Retinal pigment epithelial cell (primary cell): ENCODE results near the gene ERC2.

ENCODE experiments used
- DNase-seq: peaks from one replicate; pipeline ENCODE4 v3.0.0-alpha.2; 2010; ENCODE audit warnings: low read depth
- H3K4me3 ChIP-seq: 2 replicates; pipeline ENCODE4 v1.5.1; 2011; ENCODE audit warnings: mild to moderate bottlenecking, low read length, control low read depth, moderate library complexity
- TF ChIP-seq, protein P1 (sequence below): conservative IDR thresholded peaks from 2 replicates; pipeline ENCODE4 v1.5.1; 2011; ENCODE audit warnings: low read depth, low read length, control low read depth, inconsistent platforms

The ERC2 gene

GRCh38 chr3:55540579-55540978 lies 927.7 kb downstream of the ERC2 start:
- no peak for DNase-seq
- H3K4me3 ChIP-seq = no peak overlapping the region
- TF ChIP-seq, protein P1, sequence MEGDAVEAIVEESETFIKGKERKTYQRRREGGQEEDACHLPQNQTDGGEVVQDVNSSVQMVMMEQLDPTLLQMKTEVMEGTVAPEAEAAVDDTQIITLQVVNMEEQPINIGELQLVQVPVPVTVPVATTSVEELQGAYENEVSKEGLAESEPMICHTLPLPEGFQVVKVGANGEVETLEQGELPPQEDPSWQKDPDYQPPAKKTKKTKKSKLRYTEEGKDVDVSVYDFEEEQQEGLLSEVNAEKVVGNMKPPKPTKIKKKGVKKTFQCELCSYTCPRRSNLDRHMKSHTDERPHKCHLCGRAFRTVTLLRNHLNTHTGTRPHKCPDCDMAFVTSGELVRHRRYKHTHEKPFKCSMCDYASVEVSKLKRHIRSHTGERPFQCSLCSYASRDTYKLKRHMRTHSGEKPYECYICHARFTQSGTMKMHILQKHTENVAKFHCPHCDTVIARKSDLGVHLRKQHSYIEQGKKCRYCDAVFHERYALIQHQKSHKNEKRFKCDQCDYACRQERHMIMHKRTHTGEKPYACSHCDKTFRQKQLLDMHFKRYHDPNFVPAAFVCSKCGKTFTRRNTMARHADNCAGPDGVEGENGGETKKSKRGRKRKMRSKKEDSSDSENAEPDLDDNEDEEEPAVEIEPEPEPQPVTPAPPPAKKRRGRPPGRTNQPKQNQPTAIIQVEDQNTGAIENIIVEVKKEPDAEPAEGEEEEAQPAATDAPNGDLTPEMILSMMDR = no peak

- TF ChIP-seq, protein P1 = no peak
- DNase-seq = no peak
- H3K4me3 ChIP-seq = no peak overlapping the region
Observed at GRCh38 chr3:55538158-55538557, 930.1 kb downstream of the ERC2 start.

DNA sequence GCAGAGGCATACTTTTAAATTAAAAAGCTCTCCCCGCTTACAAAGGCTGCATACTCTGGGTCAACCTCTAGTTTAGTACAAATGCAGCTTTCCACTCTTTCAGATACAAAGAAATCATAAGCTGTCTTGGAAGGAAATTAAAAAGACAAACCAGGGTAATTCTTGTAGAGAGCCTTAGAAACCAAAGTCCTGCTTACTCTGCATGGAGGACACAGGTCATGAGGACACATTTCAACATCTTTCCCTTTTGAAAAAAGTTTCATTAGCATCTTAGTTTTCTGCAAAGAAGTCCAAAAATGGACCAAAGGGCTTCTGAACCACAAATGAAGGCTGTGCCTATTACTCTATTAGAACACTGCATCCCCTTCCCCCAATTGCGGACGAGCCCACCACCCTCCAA lies 930.7 kb downstream of the ERC2 start:
- TF ChIP-seq, protein P1 = no peak
- H3K4me3 ChIP-seq = no peak overlapping the region
- DNase-seq = no peak

DNA sequence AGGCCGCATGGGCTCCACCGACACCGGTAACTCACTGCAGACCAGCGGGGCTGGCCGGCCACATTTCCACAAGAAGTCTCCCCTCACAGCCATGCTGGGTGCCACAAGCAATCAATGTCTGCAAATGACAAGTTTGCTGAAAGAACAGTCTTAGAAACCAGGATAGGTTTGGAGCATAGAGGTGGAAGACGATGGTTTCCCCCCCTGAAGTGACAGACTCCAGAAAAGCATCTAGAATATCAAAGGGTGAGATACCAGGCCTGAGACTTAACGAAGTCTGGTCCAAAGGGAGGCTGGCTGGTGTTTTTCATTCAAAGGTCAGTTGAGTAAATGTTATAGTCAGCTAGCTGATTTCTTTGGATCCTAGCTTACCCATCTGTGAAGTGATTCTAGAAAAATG lies 931.1 kb downstream of the ERC2 start:
- no peak overlapping the region for H3K4me3 ChIP-seq
- TF ChIP-seq, protein P1 = no peak
- DNase-seq = no peak

DNA sequence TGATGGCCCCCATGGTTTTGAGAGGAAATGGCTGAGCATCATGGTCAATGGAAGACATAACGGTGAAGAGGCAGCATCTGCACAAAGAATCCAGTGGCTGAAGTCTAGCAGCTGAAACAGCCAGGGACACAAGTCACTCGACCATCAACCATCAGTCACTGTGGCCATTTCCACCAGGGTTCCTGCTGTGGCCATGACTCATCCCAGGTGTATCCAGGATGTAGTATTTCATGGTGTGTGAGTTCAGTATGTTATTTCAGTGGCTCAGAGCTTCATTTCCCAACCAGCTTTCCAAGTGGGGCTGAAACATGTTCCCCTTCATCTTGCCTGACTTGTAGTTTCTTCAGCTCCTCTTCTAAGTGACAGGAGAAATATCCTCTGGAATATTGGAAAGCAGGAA lies 933.4 kb downstream of the ERC2 start:
- no peak for DNase-seq
- TF ChIP-seq, protein P1 = no peak
- no peak overlapping the region for H3K4me3 ChIP-seq

DNA sequence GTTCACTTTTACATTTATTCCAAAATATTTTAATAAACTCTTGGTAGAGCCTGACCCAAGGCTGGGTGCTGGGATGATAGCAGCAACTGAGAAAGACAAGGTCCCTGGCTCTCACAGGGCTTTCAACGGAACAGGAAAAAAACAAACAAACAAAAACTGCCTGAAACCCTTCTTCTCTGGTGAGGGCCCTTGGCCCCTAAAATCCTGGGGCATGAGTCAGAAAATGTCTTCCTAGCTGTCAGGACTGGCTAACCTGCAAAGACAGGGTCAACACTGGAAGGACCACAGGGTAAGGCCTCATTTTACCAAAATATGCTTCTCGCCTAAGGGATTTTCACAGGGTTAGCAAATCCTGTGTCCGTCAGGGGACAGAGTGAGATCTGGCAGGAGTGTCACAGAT lies 935.5 kb downstream of the ERC2 start:
- TF ChIP-seq, protein P1 = no peak
- DNase-seq = no peak
- no peak overlapping the region for H3K4me3 ChIP-seq

- TF ChIP-seq, protein P1 = no peak
- H3K4me3 ChIP-seq = no peak overlapping the region
- DNase-seq = no peak
Observed at GRCh38 chr3:55531321-55531720, 936.9 kb downstream of the ERC2 start.
